Activated CD8-positive, alpha-beta T cell treated with anti-CD3 and anti-CD28 coated beads for 36 hours (primary cell): ENCODE measurements around the gene SYNDIG1L. TPM values are rescaled to one million over a fixed set of nuclear protein-coding genes. Genes with fewer than 3 reads are reported as not detected.

Experiments
- ATAC-seq: fragments of 200-7000 bp; cut with Tn5 transposase; one replicate; pipeline ENCODE4 v1.10.0; 2021; ENCODE audit warnings: mild to moderate bottlenecking, moderate library complexity
- CTCF ChIA-PET: fragments of 350-600 bp; sonication (Branson Sonifier 250); formaldehyde crosslinking; loops from one replicate; lab custom pipeline; 2021; ENCODE audit warnings: antibody characterized with exemption; lab: Charles Lee
- POLR2A ChIA-PET: fragments of 350-600 bp; sonication (Branson Sonifier 250); formaldehyde crosslinking; loops from one replicate; lab custom pipeline; 2021; ENCODE audit warnings: antibody characterized with exemption; lab: Charles Lee
- DNase-seq: peaks from one replicate; pipeline ENCODE4 v3.0.0-alpha.2; 2020
- H3K27ac Mint-ChIP-seq: one replicate; pipeline ENCODE4 v1.8.0; 2021; ENCODE audit warnings: mild to moderate bottlenecking, mixed read lengths
- H3K27me3 Mint-ChIP-seq: one replicate; pipeline ENCODE4 v1.8.0; 2021; ENCODE audit warnings: mixed read lengths
- H3K36me3 Mint-ChIP-seq: one replicate; pipeline ENCODE4 v1.8.0; 2021; ENCODE audit warnings: low read depth, mixed read lengths
- H3K4me1 Mint-ChIP-seq: one replicate; pipeline ENCODE4 v1.8.0; 2021; ENCODE audit warnings: low read depth, mixed read lengths
- H3K4me3 Mint-ChIP-seq: one replicate; pipeline ENCODE4 v1.8.0; 2021; ENCODE audit warnings: mild to moderate bottlenecking, moderate library complexity, mixed read lengths
- H3K9me3 Mint-ChIP-seq: one replicate; pipeline ENCODE4 v1.8.0; 2021; ENCODE audit warnings: mixed read lengths
- intact Hi-C: fragments of 100-400 bp; cut with micrococcal nuclease; formaldehyde crosslinking; loops from one replicate; pipeline ENCODE4 v1.10.0; 2022
- total RNA-seq, 2 experiments: library from RNA; stranded (reverse); gene quantifications; one replicate each; pipeline ENCODE4 v1.2.3, GENCODE V29; 2021
- TF ChIP-seq, protein P1 (sequence below): fragments of 200-600 bp; IDR thresholded peaks from one replicate; pipeline ENCODE4 v1.8.0; 2022; ENCODE audit warnings: antibody characterized with exemption, mild to moderate bottlenecking

SYNDIG1L gene
- total RNA-seq = not detected

DNA sequence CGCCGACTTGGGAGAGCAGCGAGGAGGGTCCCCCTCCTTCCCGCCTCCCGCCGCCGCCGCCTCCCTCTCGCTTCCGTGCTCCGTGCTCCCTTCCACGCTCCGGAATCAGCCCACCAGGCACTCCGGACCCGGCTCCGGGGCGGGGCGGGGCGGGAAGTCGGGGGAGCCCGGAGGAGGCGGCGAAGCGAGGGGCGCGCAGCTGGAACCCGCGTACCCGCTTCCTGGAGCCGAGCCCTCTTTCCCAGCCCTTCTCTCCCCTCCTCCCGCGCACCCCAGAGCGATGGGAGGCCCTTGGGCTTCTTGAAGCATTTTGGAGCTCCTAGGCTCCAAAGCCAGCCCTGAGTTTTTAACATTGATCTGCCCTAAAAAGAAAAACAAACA lies at the start of gene SYNDIG1L:
Gene SYNDIG1L, minus strand, starts transcription at position 9 of the 381 bp plus-strand sequence. CDS start 16,466 bp downstream, outside the sequence.
- no peak within 1 kb of the TSS for H3K4me3 Mint-ChIP-seq

DNA sequence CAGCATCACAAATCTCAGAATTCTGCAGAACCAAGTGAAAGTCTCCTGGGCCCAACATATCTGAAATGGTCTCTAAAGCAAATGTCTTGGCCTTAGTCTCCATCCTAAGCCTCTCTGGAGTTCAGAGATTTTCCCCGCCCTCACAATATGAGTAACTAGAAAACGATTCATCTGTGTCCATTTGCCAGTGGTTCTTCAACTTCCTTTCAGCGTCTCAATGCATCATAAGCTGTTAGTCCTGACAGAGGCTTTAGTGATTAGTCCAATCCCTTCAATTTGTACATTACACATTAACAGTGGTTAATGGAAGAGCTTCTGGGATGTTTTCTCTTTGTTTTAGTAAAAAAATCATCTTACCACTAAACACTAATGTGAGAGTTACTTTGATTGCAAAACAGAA lies 49.7 kb upstream of the SYNDIG1L start:
- intact Hi-C loops = no loop called here
- H3K9me3 Mint-ChIP-seq = no peaks in the 10 kb centered on the region
- TF ChIP-seq, protein P1, sequence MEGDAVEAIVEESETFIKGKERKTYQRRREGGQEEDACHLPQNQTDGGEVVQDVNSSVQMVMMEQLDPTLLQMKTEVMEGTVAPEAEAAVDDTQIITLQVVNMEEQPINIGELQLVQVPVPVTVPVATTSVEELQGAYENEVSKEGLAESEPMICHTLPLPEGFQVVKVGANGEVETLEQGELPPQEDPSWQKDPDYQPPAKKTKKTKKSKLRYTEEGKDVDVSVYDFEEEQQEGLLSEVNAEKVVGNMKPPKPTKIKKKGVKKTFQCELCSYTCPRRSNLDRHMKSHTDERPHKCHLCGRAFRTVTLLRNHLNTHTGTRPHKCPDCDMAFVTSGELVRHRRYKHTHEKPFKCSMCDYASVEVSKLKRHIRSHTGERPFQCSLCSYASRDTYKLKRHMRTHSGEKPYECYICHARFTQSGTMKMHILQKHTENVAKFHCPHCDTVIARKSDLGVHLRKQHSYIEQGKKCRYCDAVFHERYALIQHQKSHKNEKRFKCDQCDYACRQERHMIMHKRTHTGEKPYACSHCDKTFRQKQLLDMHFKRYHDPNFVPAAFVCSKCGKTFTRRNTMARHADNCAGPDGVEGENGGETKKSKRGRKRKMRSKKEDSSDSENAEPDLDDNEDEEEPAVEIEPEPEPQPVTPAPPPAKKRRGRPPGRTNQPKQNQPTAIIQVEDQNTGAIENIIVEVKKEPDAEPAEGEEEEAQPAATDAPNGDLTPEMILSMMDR = no peak
- CTCF ChIA-PET = interaction anchor here (0.6 kb wide), 1 partner anchor 93 kb away, joined by 3 read pairs; no protein-coding TSS in a partner anchor
- DNase-seq (no peak), ATAC-seq (no peak)
- no peaks in the 10 kb centered on the region for H3K36me3 Mint-ChIP-seq
- peaks cover 5% of the 10 kb centered on the region for H3K4me1 Mint-ChIP-seq
- H3K27me3 Mint-ChIP-seq = no peaks in the 10 kb centered on the region
- POLR2A ChIA-PET = interaction anchor here (1.0 kb wide), 1 partner anchor 12 kb away, joined by 3 read pairs; no protein-coding TSS in a partner anchor
- no peak overlapping the region for H3K4me3 Mint-ChIP-seq
- H3K27ac Mint-ChIP-seq = no peak overlapping the region

More for the DNA sequence above, at the start of gene SYNDIG1L:
- intact Hi-C loops = no loop called here
- ChIA-PET CTCF (no interaction called here), POLR2A (no interaction called here)
- ATAC-seq = no peak
- Mint-ChIP-seq H3K27me3 (peaks cover 42% of the 10 kb centered on the region), H3K4me1 (peaks cover 2% of the 10 kb centered on the region), H3K9me3 (no peaks in the 10 kb centered on the region), H3K27ac (no peak within 1 kb of the TSS), H3K36me3 (no peaks in the 10 kb centered on the region)
- DNase-seq = no peak
- TF ChIP-seq, protein P1 = no peak

DNA sequence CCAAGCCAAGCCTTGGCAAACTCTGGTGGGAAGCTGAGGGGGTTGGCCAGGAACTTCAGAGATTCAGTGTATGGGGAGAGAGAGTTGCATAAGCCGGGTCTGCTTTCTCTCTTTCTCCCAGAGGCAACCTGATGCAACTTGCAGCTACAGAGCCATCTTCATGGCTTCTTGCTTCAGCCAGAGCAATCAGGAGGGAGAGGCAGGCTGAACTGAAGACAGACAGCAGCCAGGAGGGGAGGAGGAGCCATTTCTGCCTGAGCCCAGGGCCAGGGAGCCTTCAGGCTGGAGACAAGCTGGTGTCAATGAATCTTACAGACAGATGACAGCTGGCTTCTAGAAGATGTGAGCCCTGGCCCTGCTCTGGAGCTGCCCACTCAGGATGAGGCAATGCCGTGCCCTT lies 48.4 kb upstream of the SYNDIG1L start:
- H3K4me3 Mint-ChIP-seq = no peak overlapping the region
- H3K36me3 Mint-ChIP-seq = no peaks in the 10 kb centered on the region
- H3K27me3 Mint-ChIP-seq = no peaks in the 10 kb centered on the region
- intact Hi-C loops = no loop called here
- no peak overlapping the region for H3K27ac Mint-ChIP-seq
- ChIA-PET POLR2A (interaction anchor here (1.0 kb wide), 1 partner anchor 10 kb away, joined by 3 read pairs; no protein-coding TSS in a partner anchor), CTCF (interaction anchor here (1.6 kb wide), 1 partner anchor 12 kb away, joined by 3 read pairs; no protein-coding TSS in a partner anchor)
- no peaks in the 10 kb centered on the region for H3K9me3 Mint-ChIP-seq
- ATAC-seq (no peak), DNase-seq (no peak)
- TF ChIP-seq, protein P1 = no peak
- peaks cover 5% of the 10 kb centered on the region for H3K4me1 Mint-ChIP-seq

DNA sequence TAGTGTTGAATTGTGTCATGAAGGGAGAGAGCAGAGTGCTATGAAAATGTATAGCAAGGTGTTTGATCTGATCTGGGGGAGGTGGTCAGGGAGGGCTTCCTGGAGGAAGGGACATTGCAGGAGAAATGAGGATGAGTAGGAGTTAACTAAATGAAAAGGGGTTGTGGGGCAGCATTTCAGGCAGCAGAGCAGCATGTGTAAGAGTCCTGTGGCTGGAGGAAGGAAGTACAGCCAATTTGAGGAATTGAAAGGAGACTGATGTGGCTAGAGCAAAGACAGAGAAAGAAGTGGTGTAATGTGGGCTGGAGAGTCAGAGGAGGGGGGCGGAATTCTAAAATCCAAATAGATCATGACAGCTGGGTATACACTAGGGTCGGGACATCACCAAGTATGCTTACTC lies 46.6 kb upstream of the SYNDIG1L start:
- Mint-ChIP-seq H3K36me3 (no peaks in the 10 kb centered on the region), H3K27me3 (no peaks in the 10 kb centered on the region), H3K4me3 (no peak overlapping the region), H3K9me3 (no peaks in the 10 kb centered on the region), H3K27ac (no peak overlapping the region), H3K4me1 (peaks cover 5% of the 10 kb centered on the region)
- POLR2A ChIA-PET = no interaction called here
- intact Hi-C loops = no loop called here
- TF ChIP-seq, protein P1 = no peak
- DNase-seq (no peak), ATAC-seq (no peak)
- CTCF ChIA-PET = no interaction called here

DNA sequence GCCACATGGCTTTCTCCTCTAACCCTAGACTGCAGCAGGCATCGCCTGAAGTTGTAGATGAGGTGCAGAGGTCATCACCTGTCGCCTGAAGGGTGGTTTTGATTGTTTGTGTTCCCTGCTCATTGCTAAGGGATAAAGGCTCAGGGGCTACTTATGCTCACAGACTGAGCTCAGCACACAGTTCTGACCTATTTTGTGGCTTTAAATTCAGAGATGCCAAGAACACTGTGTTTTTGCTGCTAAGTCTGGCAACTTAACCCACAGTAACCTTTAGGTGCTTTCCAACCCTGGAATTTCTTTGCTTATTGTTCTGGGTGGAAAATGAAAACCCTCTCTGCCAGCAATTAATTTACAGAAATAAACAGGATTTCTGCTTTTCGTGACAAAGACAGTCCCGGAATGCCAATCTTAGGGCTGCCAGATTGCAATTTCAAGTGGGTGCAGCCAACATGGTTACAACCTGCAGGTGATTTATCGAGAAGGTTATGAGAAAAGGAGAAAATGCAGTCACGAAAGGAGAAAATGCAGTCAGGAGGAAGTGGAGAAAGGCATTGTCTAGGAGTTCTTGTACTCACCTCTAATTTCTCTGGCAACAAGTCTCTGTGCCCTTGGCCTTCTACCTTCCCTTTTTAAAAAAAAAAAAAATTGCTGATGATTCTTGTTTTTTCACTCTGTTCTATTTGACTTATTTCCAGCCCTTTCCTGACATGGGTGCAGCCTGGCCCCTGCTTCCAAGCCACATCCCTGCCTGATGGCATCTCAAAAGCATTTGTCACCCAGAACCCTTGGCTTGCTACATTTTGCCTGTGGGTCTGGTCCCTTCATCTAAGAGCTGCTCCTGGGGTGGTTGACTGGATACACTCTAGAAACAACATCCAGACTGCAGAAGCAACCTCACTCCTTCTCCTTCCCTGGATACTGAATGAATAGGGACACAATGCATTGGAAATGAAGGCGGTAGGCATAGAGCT lies 43.8 kb upstream of the SYNDIG1L start:
- Mint-ChIP-seq H3K4me1 (no peaks in the 10 kb centered on the region), H3K36me3 (no peaks in the 10 kb centered on the region), H3K27ac (no peak overlapping the region), H3K27me3 (no peaks in the 10 kb centered on the region), H3K4me3 (no peak overlapping the region), H3K9me3 (no peaks in the 10 kb centered on the region)
- intact Hi-C loops = no loop called here
- no peak for DNase-seq
- ATAC-seq = no peak
- TF ChIP-seq, protein P1 = no peak
- POLR2A ChIA-PET = interaction anchor here (0.6 kb wide), 1 partner anchor 42 kb away, joined by 3 read pairs; no protein-coding TSS in a partner anchor
- CTCF ChIA-PET = interaction anchor here (0.8 to 1.5 kb wide), 2 partner anchors 9 to 10 kb away, joined by 3 read pairs; no protein-coding TSS in a partner anchor
